Stimulated activated CD4-positive, alpha-beta T cell treated with anti-CD3 and anti-CD28 coated beads, Interleukin-1b, Interleukin-23, amount 100 ng/mL, for 24 hours (primary cell): Measurements from ENCODE around the gene MSGN1.

Experiments used
- DNase-seq, 4 experiments: peaks; one replicate each; pipeline ENCODE4 v3.0.0-alpha.2; 2020; ENCODE audit warnings: low read depth in 4 of 4, low spot score in 1 of 4

The MSGN1 gene, protein sequence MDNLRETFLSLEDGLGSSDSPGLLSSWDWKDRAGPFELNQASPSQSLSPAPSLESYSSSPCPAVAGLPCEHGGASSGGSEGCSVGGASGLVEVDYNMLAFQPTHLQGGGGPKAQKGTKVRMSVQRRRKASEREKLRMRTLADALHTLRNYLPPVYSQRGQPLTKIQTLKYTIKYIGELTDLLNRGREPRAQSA

GRCh38 chr2:17816396-17817245 lies at the start of gene MSGN1:
Gene MSGN1 (plus strand): TSS chr2:17816460. CDS start chr2:17816519, 59 bp downstream.
- no peak for DNase-seq

DNA sequence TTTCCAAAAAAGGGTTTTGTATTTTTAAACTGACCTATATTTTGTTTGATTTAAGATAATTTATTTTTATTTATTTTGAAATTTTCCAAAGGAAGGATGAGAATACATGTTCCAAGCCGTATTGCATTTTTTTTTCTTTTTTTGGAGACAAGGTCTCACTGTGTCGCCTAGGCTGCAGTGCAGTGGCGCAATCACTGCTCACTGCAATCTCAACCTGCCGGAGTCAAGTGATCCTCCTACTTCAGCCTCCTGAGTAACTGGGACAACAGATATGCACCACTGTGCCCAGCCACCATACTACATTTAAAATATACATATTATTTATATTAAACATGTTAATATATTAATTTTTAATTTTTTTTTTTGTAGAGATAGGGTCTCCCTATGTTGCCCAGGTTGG lies 47.4 kb upstream of the MSGN1 start:
- DNase-seq = no peak

- DNase-seq = no peak
Observed at GRCh38 chr2:17771956-17772355, 44.3 kb upstream of the MSGN1 start.

GRCh38 chr2:17772532-17772931 lies 43.7 kb upstream of the MSGN1 start:
- DNase-seq = no peak

GRCh38 chr2:17780546-17780945 lies 35.7 kb upstream of the MSGN1 start:
- DNase-seq = no peak

DNA sequence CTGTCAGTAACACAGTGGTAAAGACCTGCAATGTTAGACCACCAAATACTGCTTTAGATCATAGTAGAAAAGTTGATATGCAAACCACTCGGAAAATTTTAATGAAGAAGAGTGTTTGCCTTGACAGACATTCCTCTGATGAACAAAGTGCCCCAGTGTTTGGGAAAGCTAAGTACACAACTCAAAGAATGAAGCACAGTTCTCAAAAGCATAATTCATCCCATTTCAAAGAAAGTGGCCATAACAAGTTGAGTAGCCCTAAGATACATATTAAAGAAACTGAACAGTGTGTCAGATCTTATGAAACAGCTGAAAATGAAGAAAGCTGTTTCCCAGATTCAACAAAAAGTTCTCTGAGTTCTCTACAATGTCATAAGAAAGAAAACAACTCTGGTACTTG lies 34.8 kb upstream of the MSGN1 start:
- no peak for DNase-seq

- no peak for DNase-seq
Observed at GRCh38 chr2:17786727-17787126, 29.5 kb upstream of the MSGN1 start.

DNA sequence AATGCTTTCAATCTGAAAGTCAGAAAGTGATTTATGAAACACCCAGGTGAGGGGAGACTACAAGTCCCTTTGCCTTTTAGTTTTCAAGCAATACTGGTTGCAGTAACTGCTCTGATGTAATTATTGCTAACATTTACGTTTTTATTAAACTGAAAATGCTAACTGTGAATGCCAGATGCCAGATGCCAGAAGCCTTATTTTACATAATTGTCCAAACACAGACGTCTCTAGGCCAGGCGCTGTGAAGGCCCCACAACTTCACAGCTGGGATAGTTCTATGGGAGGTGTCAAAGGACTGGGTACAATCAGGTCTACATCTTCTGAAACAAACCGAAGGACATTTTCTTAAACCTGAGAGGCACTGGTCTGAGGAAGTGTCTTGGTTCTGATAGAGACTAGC lies 27.5 kb upstream of the MSGN1 start:
- DNase-seq = no peak

DNA sequence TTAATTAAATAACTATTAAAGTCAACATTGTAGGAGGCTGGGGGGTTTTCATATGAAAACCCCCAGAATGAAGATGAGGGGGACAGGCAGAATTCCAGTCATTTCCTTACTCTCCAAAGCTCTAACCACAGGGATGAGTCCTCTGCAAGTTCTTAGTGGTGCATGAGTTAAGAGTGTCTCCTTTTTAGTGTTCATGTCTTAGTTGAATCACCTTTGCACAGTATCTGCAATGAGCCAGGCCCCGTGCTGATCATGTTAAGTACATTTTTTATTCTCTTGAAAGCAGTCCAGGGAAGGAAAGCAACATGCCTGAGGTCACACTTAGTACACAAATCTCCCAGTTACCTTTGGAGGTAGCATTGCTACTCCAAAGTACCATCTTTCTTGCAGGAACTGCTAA lies 25.7 kb upstream of the MSGN1 start:
- no peak for DNase-seq

GRCh38 chr2:17791121-17791816 lies 25.0 kb upstream of the MSGN1 start:
- no peak for DNase-seq

DNA sequence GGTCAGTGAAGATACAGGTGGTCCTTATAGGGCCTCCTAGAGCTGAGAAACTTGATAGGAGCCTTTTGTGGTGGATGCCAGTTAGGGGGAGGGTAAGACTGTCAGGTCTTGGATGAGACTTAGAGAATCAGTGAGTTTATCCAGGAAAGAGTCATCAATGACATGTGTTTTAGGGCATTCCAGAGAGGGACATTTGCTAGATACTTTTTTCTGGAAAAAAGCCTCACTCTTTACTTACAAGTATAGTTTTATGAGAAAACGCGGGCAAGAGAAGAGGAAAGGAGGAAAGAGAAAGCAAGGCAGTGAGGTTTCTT lies 24.5 kb upstream of the MSGN1 start:
- DNase-seq = no peak

- DNase-seq = no peak
Observed at GRCh38 chr2:17792515-17792914, 23.7 kb upstream of the MSGN1 start.

DNA sequence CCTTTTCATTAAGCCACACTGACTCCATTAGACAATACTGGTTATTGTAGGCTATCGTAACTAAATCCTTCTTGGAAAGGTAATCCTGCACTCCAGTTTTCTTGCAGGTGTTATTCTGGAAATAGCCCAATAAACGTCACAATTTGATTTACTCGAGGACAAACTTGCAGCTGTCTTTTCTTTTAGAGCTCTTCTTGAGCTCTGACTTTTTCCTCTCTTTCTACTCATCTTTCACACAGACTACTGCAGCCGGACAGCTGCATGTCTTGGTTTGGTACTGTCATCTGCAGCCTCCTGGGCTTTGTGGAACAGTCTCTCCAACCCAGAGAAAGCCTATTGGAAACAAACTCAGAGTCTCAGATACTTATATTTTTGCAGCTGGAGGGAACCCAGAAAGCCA lies 23.0 kb upstream of the MSGN1 start:
- no peak for DNase-seq

- DNase-seq = no peak
Observed at GRCh38 chr2:17793803-17794354, 22.4 kb upstream of the MSGN1 start.

DNA sequence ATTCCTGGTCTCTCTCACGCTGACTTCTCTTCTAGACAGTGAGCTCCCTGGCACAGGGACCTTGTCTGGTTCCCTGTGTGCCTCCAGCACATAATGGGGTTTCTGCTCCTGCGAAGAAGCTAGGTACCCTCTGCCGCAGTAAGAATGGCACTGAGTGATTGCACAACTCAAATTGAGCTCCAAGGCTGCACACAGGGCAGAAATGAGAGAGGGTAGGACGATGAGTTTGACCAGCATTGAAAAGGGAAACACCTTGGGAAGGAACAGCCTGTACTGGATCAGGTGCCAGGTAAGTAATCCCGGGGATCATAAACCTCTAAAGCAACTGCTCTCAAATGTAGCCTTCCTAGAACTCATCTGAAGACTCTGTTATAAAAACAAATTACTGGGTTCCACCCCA lies 21.0 kb upstream of the MSGN1 start:
- no peak for DNase-seq

GRCh38 chr2:17798338-17798737 lies 17.9 kb upstream of the MSGN1 start:
- no peak for DNase-seq

DNA sequence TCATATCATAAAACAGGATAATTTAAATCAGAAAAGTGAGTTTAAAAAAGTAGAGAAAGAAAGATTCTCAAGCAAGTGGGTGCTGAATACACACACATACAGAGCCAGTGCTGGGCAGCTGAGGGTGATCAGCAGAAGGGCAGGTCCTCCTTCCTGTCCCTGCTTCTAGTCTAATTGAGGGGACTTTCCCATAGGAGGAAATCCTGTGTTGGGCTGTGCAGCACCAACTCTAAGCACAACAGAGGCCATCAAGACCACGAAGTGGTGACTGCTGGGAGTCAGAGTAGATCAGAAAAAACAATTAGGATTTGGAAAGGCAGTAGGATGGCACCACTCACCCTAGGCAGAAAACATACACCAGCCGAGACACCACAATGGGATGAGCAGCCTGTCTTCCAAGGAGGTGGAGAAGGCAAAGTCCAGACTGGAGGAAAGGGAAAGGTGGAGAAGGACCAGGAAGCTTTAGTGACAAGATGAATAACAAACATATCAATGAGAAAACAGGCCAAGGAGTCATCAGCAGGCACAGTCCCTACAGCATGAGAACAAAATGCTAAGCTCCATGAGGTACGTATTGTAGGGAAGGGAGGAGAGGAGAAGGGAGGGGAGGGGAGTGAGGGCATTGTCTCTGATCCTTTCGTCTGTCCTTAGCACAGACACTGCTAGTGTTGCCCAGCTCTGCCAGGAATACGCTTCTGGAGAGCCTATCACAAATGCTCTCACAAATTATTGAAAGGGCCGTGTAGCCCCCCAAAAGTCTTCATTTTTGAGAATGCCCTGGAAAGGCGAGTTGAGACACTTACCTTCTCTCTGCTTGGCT lies 16.7 kb upstream of the MSGN1 start:
- no peak for DNase-seq

GRCh38 chr2:17800219-17800618 lies 16.0 kb upstream of the MSGN1 start:
- DNase-seq = no peak

- DNase-seq = no peak
Observed at GRCh38 chr2:17800693-17801458, 15.4 kb upstream of the MSGN1 start.

- DNase-seq = no peak
Observed at GRCh38 chr2:17803497-17803896, 12.8 kb upstream of the MSGN1 start.
